Occipital lobe (tissue), 2 donors: ENCODE measurements around the gene DPYSL4. TPM values are rescaled to one million over a fixed set of nuclear protein-coding genes. Genes with fewer than 3 reads are reported as not detected.
"Not testable (repeated sequence)": the region's sequence is repeated elsewhere in the genome, so short reads cannot be mapped to it uniquely, and the experiment has no call there.

ENCODE experiments used
- DNase-seq: peaks from one replicate; lab custom pipeline; 2025; lab: John Stamatoyannopoulos, UW
- total RNA-seq: library from RNA; depleted of rRNA; stranded (reverse); fragments of >200 nt; gene quantifications from one replicate; pipeline ENCODE4 v1.2.3, GENCODE V29; 2014

The DPYSL4 gene
- total RNA-seq, 1 donor from 2014 or later: 40.6 TPM

DNA sequence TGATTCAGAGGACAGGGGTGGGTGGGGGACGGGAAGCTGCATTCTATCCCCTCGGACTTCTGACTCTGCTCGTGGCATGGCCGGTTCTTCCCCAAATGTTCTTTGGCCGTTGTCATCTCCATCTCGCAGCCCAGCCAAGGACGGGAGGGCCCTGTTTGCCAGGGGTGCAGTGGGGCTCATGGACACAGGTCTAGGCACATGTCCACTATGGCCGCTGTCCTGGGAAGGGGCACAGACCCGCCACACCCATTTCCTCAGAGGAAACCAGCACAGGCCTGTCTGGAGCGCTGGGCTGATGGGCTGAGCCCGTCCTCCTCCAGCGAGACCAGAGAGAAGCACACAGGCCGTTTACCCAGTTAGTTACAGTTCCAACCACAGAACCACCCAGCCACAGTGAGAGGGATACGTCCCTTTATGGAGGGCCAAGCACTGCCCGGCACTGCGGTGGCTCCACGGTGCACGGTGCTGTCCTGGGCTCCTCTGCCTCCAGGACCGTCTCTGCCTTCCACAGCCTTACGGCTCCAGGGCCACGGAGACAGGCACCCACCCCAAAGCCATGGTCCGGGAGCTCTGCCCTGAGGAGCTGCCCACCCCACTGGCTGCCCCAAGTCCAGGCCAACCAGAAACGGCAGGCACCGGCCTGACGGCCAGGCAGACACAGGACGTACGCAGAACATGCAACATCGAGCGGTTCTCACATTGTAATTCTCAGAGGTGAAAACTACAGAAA lies 20.2 kb downstream of the DPYSL4 start:
- no peak for DNase-seq

DNA sequence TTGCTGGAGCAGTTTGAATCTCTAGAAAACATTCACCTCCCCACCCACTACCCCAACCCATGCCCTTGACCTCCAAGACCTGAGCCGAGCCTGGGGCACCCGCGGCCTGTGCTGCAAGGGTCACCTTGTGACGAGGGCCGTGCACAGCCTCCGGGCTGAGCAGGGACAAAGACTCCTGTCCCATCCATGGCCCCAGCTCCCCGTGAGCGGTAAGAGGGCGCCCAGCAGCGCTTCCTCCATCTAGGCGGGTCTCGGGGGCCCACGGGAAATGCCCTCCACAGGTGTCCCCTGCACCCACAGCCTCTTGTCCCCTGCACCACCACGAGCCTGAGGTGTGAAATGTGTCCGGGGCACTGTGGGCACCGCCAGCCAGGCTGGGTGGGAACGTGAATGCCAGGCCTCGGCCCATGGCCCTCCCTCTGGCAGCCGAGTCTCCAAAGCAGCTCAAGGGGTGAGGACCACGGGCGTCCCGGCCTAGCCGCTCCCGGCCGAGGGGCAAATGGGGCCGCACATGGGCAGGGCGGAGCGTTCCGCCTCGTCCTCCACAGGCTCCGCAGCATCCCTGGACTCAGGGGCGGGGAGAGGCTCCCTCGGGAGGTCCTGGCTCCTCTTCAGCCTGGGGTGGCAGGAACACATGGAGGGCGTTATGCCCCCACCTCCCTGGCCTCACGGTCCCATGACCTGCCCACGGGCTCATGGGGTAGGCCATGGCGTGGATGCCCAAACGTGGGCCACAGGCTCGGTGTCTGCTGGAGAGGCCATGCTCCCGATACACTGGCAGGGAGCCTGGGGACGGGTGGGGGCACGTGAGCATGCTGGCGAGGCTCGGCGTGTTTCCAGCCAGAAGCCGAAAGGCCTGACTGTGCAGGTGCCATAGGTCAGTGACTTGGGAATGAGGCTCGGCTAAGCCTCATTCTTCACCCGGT lies 21.1 kb downstream of the DPYSL4 start:
- no peak for DNase-seq

DNA sequence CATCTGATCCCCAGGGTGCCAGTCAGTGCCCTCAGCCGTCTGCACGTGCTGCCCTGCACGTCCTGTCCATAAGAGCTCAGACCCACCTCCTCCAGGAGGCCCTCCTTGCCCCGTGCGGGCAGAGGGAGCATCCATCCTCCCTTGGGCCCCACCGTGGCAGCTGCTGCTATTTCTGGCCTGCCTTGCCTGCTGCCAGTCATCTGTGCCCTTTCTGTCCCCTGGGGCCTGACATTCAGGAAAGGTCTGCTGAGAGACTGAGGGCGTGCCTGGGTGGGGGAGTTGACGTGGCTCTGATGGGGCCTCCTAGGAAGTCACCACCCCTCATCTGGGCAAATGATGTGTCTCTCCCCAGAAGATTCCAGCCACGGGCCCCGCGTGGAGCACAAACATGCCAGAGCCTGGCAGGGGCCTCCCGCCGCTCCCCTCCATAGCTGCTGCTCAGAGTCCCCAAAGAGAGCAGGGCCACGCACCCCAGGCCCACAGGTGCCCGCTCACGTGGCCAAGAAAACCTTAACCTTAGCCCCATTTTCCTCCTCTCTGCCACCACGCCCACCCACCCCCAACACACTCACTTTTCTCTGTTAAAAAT lies 21.8 kb downstream of the DPYSL4 start:
- DNase-seq: no peak

DNA sequence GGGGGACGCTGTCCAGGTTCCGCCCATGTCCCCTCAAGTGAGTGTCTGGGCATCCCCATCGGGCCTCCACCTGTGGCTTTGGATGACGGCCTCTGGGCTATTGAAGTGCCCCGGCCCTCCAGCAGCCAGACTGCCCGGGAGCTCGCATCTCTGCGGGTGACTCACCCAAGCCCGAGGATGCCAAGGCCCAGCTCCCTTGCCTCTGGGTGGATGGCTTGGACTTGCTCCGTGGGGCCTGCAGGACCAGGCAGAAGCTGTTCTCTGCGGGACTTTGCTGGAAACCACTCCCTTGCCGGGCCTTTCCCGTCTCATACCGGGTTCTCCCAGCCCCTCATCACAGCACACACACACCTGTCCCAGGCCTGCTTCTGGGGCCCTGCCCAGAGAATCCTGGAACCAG lies 22.4 kb downstream of the DPYSL4 start:
- no peak for DNase-seq

DNA sequence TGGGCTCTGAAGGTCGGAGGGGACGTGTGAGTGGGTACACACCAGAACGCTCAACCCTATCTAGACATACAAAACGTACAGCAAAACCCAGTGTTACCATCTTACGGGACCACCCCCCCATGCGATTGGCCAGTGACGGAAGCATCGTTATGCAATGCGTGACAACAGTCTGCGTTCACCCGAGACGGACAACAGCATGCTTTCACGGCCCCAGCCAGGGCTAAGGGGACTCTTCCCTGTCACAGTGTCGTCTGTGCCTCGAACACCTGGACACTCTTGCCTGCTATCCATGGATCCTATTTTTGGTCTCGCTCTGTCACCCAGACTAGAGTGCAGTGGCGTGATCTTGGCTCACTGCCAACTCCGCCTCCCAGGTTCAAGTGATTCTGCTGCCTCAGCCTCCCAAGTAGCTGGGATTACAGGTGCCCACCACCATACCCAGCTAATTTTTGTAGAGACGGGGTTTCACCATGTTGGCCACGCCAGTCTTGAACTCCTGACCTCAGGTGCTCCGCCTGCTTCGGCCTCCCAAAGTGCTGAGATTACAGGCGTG lies 23.3 kb downstream of the DPYSL4 start:
- DNase-seq: no peak

DNA sequence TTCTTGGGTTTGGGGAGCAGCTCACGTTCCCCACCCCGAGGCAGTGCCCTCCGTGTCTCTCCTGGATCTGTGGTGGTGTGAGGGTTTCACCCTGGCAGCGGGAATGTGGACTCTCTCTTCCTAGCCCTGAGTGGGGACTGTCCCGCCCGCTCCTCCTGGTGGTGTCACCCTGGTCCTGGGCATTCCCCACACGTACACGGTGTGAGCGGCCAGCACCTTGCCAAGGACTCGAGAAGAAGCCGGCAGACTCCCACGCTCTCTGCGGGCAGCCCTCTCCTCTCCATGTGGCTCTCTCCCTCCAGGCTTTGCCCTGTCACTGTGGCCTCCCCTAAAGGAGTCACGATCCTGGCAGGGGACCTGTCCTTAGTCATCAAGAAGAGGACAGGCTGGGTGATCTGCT lies 24.0 kb downstream of the DPYSL4 start:
- no peak for DNase-seq

DNA sequence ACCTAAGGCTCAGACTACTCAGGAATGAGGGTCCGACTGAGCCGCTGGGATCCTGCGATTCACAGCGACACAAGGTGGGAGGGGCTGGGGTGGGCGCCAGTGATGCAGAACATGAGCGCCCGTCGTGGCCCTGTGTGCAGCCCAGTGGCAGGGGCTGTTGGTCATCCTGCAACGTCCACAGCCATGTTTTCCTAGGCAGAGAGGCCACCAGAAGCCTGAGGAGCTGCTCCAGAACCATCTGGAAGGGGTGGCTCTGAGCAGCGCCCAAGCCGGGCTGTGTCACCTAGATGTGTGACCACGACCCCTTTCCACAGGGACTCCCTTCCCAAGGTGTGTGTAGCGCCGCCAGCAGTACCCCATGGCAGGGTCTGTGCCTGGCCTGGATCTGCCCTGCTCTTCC lies 24.5 kb downstream of the DPYSL4 start:
- no peak for DNase-seq

DNA sequence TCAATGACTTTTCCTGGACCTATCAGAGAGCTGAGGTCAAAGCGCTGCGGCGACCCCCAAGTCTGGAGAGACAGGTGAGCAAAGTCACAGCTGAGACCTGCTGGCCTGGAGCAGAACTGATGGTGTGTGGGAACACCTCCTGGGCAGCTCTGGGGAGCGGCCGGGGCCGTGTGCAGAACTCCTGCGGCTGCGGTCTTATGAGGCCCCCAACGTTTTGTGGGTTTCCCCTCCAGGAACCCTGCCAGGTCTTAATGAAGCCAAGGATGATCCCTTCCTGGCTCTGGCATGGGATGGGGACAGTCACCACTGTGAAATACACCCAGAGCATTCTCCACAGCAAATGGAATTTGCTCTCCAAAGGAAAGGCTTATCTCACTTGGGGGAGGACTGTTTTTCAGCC lies 26.1 kb downstream of the DPYSL4 start:
- DNase-seq: no peak

DNA sequence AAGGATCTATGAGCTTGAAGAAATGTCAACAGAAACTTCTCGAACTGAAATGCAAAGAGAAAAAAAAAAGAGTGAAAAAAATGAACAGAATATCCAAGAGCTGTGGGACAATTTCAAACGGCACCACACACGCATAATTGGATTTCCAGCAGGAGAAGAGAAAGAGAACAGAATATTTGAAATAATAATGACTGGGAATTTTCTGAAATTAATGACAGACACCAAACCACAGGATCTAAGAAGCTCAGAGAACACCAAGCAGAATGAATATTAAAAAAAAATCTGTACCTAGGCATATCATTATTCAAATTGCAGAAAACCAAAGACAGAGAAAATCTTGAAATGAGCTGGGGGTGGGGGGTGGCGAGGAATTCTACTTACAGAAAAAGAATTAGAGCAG lies 27.2 kb downstream of the DPYSL4 start:
- no peak for DNase-seq

DNA sequence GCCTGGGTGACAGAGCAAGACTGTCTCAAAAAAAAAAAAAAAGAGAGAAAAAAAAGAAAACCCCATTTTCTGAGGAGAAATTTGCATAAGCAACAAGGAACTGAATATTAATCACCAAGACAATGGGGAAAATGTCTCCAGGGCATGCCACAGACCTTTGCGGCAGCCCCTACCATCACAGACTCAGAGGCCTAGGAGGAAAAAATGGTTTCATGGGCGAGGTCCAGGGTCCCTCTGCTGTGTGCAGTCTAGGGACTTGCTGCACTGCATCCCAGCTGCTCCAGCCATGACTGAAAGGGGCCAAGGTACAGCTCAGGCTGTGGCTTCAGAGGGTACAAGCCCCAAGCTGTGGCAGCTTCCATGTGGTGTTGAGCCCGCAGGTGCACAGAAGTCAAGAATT lies 29.7 kb downstream of the DPYSL4 start:
- not testable (repeated sequence) for DNase-seq

DNA sequence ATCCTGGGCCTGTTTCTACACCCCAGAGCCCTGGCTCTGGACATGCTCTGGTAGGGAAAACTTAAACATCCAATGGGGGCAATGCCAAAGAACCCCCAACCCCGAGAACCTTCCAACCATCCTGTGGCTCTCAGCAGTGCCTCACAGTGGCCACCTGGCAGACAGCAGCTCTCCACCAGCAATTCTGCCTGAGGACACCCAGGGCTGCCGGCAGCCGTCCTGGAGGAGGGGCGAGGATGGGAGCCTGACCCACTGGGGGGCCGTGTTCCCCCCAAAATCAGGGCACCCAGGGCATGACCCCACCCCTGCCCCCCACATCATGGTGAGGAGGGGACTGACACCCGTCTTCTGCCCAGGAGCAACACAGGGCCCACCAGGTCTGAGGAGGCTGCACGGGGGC lies 32.7 kb downstream of the DPYSL4 start:
- DNase-seq: no peak

DNA sequence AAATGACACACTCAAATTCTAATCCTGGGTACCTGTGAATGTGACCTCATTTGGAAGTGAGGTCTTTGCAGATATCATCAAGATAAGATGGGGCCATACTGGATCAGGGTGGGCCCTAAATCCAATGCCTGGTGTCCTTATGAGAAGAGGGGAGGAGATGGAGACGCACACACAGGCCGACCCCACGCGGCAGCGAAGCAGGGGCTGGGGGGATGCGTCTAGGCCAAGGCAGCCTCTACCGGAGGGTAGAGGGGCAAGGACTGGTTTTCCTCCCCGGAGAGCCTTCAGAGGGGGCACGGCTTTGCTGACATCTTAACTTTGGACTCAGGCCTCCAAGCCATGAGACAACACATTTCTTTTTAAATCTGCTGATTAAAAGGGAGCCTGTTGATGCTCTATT lies 33.3 kb downstream of the DPYSL4 start:
- no peak for DNase-seq

DNA sequence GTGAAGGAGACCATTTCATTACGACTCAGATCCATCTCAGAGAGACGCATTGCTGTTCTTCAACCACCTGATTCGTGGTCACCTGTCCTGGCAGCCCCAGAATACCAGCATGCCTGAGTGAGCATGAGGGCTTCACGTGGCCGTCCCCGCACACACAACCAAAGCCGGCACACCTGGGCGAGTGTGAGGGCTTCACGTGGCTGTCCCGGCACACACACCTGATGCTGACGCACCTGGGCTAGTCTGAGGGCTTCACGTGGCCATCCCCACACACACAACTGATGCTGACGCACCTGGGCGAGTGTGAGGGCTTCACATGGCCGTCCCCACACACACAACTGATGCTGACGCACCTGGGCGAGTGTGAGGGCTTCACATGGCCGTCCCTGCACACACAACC lies 34.2 kb downstream of the DPYSL4 start:
- DNase-seq: not testable (repeated sequence)

DNA sequence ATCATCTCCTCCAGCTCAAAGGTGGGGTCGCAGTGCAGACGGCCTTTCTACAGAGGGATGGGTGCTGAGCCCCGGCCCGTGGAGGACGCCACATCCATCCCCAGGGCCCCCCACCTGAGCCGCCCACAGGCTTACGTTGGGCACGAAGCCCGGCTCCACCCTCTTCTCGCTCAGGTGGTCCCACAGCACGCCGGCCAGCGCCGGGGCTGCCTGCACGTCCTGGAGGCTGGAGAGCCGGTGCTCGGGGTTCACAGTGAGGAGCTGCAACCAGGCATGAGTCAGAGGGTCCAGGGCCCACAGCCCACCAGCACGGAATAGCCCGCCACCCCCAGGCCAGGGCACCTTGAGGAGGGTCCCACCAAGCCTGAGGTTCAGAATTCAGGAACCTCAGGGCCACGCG lies 36.0 kb downstream of the DPYSL4 start:
- DNase-seq: no peak

DNA sequence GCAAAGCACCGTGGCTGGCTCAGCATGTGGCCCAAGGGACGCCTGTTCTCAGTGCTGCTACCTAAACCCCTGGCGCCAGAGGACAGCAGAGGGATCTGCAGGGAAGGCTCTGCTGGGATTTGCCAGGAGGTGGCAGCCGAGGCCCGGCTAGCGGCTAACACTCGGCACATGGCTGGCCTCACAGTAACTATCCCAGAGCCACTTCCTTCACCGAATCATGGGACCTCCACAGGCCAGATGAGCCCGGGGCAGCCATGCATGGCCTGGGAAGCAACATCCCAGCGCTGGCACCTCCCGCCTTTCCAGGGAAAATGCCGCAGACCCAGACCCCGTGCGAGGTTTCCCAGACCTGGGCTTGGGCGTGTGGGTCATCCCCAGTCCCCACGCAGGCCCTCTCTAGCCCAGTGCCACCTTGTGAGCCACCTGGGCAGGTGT lies 36.4 kb downstream of the DPYSL4 start:
- peak; percentile 65 for DNase-seq

DNA sequence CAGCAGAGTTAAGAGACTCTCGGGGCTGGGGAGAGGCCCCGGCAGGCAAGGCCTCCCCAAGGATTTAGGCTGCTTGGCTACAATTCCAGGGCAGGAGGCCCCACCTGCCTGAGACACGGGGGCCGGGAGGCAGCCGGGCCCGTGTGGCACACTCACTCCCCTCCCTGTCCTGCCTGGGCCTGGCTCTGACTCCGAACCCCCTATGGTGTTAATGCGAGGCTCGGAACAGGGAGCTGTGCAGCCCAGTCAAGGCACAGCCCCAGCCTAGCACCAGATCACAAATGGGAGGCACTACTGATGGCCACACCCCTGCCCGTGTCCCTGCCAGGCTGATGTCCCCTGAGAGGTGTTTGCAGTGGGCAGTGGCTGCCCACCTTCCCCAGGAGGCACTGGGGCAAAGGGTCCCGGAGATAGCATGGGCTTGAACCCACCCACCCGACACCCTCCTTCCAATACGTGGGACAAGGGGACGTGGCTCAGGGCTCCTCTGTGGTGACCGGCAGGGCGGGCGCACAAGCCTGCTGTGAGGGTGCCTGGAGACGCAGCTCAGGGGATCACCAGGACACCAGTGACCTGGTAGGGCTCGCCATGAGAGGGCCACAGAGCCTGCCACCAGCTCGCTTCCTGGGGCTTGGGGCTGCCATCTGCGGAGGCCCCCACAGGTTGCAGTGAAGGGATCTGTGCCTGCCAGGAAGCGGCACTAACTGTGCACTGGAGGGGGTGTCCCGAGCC lies 37.0 kb downstream of the DPYSL4 start:
- no peak for DNase-seq

DNA sequence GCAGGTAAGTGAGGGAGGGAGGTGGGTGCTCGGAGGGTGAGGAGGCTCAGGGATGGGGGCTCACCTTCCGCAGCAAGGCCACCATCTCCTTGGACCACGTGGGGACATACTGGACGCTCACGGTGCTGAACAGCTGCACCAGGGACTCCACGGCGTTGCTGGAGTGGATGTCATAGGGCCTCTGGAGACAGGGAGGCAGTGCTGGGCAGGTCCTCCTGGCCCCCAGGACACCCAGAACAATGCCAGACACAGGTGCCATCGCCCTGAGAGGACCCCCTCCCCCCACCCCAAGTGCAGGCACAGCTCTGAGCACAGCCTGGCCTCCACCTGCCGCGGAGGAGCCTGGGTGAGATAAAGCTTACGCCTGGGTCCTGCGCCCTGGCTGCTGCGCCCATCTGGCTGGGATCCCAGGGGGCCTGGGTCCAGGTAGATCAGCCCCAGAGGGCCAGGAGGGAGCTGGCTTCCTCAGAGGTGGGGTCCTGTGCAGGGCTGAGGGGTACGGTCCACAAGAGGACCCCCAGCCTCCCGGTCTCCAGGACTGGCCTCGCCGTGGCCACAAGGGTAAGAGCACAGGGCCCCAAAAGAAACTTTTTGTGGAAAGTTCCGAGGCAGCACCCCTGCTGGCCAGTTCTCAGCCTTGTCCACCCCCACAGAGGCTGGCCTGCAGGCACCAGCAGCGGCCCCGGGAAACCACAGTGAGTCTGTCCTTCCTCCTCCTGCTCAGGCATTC lies 37.8 kb downstream of the DPYSL4 start:
- DNase-seq: no peak

DNA sequence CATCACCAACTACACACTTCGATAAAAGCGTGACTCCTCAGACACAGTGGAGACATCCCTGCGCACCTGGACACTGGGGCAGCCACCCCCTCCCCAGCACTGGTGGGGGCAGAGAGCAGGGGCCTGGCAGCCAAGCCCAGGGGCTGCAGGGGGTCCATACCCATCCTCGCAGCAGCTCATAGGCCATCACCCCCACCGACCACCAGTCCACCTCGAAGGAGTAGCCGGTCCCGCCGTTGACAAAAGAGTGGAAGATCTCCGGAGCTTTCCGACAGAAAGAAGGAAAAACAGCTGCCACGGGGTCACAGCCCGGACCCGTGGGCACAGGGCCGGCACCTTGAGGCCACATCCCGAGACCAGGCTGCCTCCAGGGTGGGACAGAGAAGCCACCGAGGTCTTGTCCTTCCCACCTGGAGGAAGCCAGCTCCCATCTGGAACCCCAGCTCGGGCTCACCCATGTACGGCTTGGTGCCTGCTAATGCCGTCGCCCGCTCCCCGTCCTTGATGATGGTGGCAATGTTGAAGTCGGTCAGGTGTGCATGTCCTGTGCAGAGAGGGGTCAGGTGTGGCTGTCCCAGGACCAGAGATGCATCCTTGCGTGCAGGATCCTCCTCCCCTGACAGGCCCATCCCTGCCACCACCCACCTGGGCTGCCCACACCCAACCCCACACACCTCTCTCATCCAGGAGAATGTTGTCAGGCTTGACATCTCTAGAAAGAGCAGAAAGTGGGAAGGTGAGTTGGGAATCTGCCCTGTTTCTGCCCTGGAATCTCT lies 38.5 kb downstream of the DPYSL4 start:
- DNase-seq: no peak

DNA sequence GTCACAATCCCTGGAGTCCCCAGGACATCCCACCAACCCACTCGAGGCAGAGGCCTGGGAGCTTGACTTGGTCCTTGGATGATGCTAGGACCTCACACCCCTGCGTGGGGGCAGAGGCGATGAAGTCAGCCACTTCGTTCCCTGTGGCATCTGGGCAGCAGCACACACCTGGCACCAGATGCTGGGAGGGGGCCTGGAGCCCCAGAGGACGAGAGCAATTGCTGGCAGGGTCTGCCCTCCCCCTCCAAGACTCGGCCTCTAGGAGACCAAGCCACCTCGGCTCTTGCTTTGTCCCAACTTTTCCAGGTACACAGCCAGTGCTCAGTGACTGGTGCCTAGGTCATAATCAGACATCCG lies 39.1 kb downstream of the DPYSL4 start:
- no peak for DNase-seq
